AG20443 (cell line): Measurements from ENCODE around the gene REEP6.
A peak's percentile ranks its signal among the peaks of the same experiment; 100 is the strongest.
"Not testable (repeated sequence)": the region's sequence is repeated elsewhere in the genome, so short reads cannot be mapped to it uniquely, and the experiment has no call there.

ENCODE experiments used
- DNase-seq: peaks from one replicate; pipeline ENCODE4 v3.0.0; 2012; ENCODE audit warnings: low spot score, mixed read lengths

REEP6 gene

GRCh38 chr19:1507763-1508506 lies 17.0 kb downstream of the REEP6 start:
- peak; percentile 99 for DNase-seq

GRCh38 chr19:1508507-1508856 lies 17.5 kb downstream of the REEP6 start:
- DNase-seq, result no peak

GRCh38 chr19:1509602-1510441 lies 18.8 kb downstream of the REEP6 start:
- DNase-seq, result no peak

GRCh38 chr19:1510442-1510806 lies 19.4 kb downstream of the REEP6 start:
- DNase-seq, result no peak

GRCh38 chr19:1510807-1511206 lies 19.8 kb downstream of the REEP6 start:
- DNase-seq, result no peak

GRCh38 chr19:1511318-1512317 lies 20.6 kb downstream of the REEP6 start:
- no peak for DNase-seq

- peak; percentile 89 for DNase-seq
Measured at GRCh38 chr19:1512671-1513498, 21.9 kb downstream of the REEP6 start, which contains the start of gene ADAMTSL5. ADAMTSL5 (minus strand) TSS chr19:1513019; CDS start chr19:1510943, 2,076 bp downstream.

- peak; percentile 89 for DNase-seq
Measured at GRCh38 chr19:1513499-1514294, 22.7 kb downstream of the REEP6 start.

- no peak for DNase-seq
Measured at GRCh38 chr19:1514295-1514661, 23.3 kb downstream of the REEP6 start.

- DNase-seq, result no peak
Measured at GRCh38 chr19:1514986-1515721, 24.2 kb downstream of the REEP6 start.

GRCh38 chr19:1516395-1516753 lies 25.4 kb downstream of the REEP6 start:
- DNase-seq, result no peak

- no peak for DNase-seq
Measured at GRCh38 chr19:1518471-1518870, 27.5 kb downstream of the REEP6 start.

GRCh38 chr19:1519802-1520201 lies 28.8 kb downstream of the REEP6 start:
- DNase-seq, result not testable (repeated sequence)

GRCh38 chr19:1520203-1520780 lies 29.3 kb downstream of the REEP6 start:
- DNase-seq, result no peak

- no peak for DNase-seq
Measured at GRCh38 chr19:1521636-1522035, 30.7 kb downstream of the REEP6 start.

- DNase-seq, result no peak
Measured at GRCh38 chr19:1522061-1522460, 31.1 kb downstream of the REEP6 start.

- no peak for DNase-seq
Measured at GRCh38 chr19:1522838-1523237, 31.9 kb downstream of the REEP6 start.

GRCh38 chr19:1523412-1524286 lies 32.7 kb downstream of the REEP6 start, which contains the start of gene PLK5:
PLK5 (plus strand) TSS chr19:1524077; CDS start chr19:1526997, 2,920 bp downstream.
- peak; percentile 22 for DNase-seq
